ENCODE results near the gene ZNF541.

DNA sequence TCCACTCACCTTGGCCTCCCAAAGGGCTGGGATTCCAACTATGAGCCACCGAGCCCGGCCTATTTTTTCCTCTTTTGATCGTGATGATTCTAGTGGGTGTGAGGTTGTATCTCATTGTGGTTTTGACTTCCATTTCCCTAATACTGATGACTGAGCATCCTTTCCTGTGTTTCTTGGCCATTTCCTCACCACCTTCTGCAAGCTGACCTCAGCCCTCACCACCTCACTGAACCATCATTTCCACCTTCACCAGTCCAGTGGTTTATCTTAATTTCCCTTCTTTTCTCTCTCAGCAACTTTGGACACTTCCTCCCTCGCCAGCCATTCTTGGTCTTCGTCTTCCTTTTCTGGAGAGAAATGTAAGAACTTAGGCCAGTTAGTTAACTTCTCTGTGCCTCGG is 23.0 kb upstream of the ZNF541 start:
- TF ChIP-seq, protein P1, sequence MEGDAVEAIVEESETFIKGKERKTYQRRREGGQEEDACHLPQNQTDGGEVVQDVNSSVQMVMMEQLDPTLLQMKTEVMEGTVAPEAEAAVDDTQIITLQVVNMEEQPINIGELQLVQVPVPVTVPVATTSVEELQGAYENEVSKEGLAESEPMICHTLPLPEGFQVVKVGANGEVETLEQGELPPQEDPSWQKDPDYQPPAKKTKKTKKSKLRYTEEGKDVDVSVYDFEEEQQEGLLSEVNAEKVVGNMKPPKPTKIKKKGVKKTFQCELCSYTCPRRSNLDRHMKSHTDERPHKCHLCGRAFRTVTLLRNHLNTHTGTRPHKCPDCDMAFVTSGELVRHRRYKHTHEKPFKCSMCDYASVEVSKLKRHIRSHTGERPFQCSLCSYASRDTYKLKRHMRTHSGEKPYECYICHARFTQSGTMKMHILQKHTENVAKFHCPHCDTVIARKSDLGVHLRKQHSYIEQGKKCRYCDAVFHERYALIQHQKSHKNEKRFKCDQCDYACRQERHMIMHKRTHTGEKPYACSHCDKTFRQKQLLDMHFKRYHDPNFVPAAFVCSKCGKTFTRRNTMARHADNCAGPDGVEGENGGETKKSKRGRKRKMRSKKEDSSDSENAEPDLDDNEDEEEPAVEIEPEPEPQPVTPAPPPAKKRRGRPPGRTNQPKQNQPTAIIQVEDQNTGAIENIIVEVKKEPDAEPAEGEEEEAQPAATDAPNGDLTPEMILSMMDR (IDR thresholded peaks at IDR 0.05), result no peak
- no peak for TF ChIP-seq POLR2A (IDR thresholded peaks at IDR 0.05)

All from right lobe of liver (tissue), 4 donors.